ENCODE data around the gene RAP1GAP2. TPM values are rescaled to one million over a fixed set of nuclear protein-coding genes. Genes with fewer than 3 reads are reported as not detected.

Gene RAP1GAP2
- total and polyA plus RNA-seq, 7 donors = 4.8 to 14.7 (median 12.5) TPM

DNA sequence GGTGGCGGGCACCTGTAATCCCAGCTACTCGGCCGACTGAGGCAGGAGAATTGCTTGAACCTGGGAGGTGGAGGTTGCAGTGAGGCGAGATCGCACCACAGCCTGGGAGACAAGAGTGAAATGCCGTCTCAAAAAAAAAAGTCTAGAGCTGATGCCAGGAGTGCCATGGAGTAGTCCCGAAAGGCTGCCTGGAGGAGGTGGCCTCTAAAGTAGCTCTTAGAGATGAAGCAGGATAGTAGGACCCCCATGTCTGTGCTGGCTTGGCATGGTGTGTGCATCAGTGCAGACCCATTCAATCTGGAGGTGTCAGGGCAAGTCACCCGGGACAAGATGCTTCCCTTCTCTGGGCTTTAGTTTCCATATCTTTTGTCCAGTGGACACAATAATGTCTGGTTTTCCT is 6.3 kb downstream of the RAP1GAP2 start:
- H3K27me3 ChIP-seq = peaks cover 0 to 17% (median 8%) of the 10 kb centered on the region in 3 donors
- intact Hi-C loops (cut with DNase I) = no loop called here
- no peaks in the 10 kb centered on the region for H3K4me1 ChIP-seq
- no peaks in the 10 kb centered on the region for H3K9me3 ChIP-seq
- 91 to 97% methylated on average over 8 of the region's 8 CpGs for WGBS, 2 donors
- H3K27ac ChIP-seq = no peak overlapping the region
- no peak overlapping the region for H3K4me3 ChIP-seq
- TF ChIP-seq POLR2AphosphoS5 (IDR thresholded peaks at IDR 0.05) (no peak), POLR2A (IDR thresholded peaks at IDR 0.05) (no peak), EP300 (IDR thresholded peaks at IDR 0.05) (no peak)
- TF ChIP-seq, protein P1, sequence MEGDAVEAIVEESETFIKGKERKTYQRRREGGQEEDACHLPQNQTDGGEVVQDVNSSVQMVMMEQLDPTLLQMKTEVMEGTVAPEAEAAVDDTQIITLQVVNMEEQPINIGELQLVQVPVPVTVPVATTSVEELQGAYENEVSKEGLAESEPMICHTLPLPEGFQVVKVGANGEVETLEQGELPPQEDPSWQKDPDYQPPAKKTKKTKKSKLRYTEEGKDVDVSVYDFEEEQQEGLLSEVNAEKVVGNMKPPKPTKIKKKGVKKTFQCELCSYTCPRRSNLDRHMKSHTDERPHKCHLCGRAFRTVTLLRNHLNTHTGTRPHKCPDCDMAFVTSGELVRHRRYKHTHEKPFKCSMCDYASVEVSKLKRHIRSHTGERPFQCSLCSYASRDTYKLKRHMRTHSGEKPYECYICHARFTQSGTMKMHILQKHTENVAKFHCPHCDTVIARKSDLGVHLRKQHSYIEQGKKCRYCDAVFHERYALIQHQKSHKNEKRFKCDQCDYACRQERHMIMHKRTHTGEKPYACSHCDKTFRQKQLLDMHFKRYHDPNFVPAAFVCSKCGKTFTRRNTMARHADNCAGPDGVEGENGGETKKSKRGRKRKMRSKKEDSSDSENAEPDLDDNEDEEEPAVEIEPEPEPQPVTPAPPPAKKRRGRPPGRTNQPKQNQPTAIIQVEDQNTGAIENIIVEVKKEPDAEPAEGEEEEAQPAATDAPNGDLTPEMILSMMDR (IDR thresholded peaks at IDR 0.05) = no peak
- H3K36me3 ChIP-seq = no peaks in the 10 kb centered on the region
- DNase-seq = no peak

DNA sequence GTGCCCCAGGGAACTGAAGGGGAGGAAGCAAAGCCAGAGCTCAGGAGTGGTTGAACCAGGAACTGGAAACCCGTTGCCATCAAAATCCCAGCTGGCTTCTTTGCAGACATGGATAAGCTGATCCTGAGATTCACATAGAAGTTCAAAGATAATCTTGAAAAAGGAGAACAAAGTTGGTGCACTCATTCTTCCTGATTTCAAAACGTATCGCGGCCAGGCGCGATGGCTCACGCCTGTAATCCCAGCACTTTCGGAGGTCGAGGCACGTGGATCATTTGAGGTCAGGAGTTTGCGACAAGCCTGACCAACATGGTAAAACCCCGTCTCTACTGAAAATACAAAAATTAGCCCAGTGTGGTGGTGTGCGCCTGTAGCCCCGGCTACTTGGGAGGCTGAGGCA is 7.1 kb downstream of the RAP1GAP2 start:
- TF ChIP-seq, protein P1 (IDR thresholded peaks at IDR 0.05) = no peak
- TF ChIP-seq POLR2A (IDR thresholded peaks at IDR 0.05) (no peak), EP300 (IDR thresholded peaks at IDR 0.05) (no peak), POLR2AphosphoS5 (IDR thresholded peaks at IDR 0.05) (no peak)

DNA sequence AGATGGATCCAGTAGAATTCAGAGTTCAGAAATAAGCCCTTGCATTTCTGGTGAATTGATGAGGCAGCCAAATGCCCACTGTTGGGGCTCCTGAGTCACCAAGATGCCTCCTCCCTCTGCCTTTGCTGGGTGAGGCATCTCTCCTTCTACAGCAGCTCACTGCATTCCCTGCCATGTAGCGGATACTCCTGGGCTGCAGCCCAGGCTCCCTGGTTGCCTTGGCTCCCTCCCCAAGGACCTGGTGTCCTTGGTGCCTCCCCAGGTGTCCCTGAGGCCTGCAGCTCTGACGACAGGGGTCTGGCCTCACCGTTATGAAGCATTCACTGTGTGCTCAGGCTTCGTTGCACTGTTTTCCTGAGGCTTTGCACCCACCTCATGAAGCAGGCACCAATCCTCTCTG is 7.7 kb downstream of the RAP1GAP2 start:
- Histone ChIP-seq H3K4me1 (no peaks in the 10 kb centered on the region), H3K27ac (no peak overlapping the region), H3K36me3 (no peaks in the 10 kb centered on the region), H3K4me3 (no peak overlapping the region), H3K9me3 (no peaks in the 10 kb centered on the region), H3K27me3 (peaks cover 0 to 10% (median 8%) of the 10 kb centered on the region in 3 donors)
- TF ChIP-seq POLR2A (IDR thresholded peaks at IDR 0.05) (no peak), EP300 (IDR thresholded peaks at IDR 0.05) (no peak), POLR2AphosphoS5 (IDR thresholded peaks at IDR 0.05) (no peak)
- TF ChIP-seq, protein P1 (IDR thresholded peaks at IDR 0.05) = no peak
- 88 to 89% methylated on average over 4 of the region's 4 CpGs for WGBS, 2 donors
- no peak for DNase-seq
- intact Hi-C loops (cut with DNase I) = no loop called here

More for the DNA sequence above, 7.1 kb downstream of the RAP1GAP2 start:
- intact Hi-C loops (cut with DNase I) = no loop called here
- 86 to 90% methylated on average over 14 of the region's 14 CpGs for WGBS, 2 donors
- peaks cover 0 to 16% (median 8%) of the 10 kb centered on the region in 3 donors for H3K27me3 ChIP-seq
- no peak overlapping the region for H3K4me3 ChIP-seq
- no peaks in the 10 kb centered on the region for H3K4me1 ChIP-seq
- no peaks in the 10 kb centered on the region for H3K36me3 ChIP-seq
- no peak for DNase-seq
- no peaks in the 10 kb centered on the region for H3K9me3 ChIP-seq
- no peak overlapping the region for H3K27ac ChIP-seq

DNA sequence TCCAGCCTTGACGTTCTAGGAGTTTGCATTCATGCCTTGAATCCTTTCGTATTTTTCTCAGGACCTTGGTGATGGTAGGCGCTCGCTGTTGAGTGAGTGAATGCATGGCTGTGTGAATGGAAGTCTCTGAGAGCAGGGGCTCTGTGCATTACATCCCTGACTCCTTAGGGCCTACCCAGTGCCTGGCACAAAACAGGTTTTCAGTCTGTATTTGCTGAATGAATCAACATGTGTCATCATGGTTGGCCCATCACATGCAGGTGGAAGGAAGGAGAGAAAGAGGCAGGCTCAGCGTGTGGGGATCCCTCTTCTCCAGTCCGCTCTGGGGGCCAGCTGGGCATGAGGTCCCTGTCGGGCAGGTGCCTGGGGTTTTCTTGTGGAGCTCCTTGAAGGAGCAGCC is 8.7 kb downstream of the RAP1GAP2 start:
- H3K27ac ChIP-seq = no peak overlapping the region
- intact Hi-C loops (cut with DNase I) = no loop called here
- no peak overlapping the region for H3K4me3 ChIP-seq
- TF ChIP-seq POLR2AphosphoS5 (IDR thresholded peaks at IDR 0.05) (no peak), POLR2A (IDR thresholded peaks at IDR 0.05) (no peak), EP300 (IDR thresholded peaks at IDR 0.05) (no peak)
- TF ChIP-seq, protein P1 (IDR thresholded peaks at IDR 0.05) = no peak
- H3K4me1 ChIP-seq = no peaks in the 10 kb centered on the region
- H3K36me3 ChIP-seq = no peaks in the 10 kb centered on the region
- peaks cover 0 to 4% (median under 1%) of the 10 kb centered on the region in 3 donors for H3K27me3 ChIP-seq
- 94 to 95% methylated on average over 7 of the region's 7 CpGs for WGBS, 2 donors
- DNase-seq = no peak
- H3K9me3 ChIP-seq = no peaks in the 10 kb centered on the region

DNA sequence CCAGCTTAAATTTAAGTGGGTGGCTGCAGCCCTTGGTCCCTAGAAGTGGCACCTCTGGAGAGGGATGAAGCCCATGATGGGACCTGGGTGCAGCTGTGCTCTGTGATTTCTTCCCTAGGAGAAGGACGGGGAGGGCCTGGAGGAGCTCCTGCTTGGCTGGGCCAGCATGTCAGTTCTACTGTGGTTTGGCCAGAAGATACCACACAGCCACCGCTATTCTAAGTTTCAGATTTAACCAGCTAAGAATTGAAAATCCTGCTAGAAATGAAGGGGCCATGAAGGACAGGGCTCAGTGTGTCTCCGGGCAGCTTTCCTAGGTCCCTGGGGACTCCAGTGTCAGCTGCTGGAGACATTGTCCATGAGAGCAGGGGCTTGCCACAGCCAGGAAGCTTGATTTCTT is 9.7 kb downstream of the RAP1GAP2 start:
- intact Hi-C loops (cut with DNase I) = no loop called here
- no peak overlapping the region for H3K27ac ChIP-seq
- H3K9me3 ChIP-seq = no peaks in the 10 kb centered on the region
- H3K4me1 ChIP-seq = no peaks in the 10 kb centered on the region
- WGBS, 2 donors = 83 to 89% methylated on average over 3 of the region's 3 CpGs
- no peak for TF ChIP-seq POLR2A (IDR thresholded peaks at IDR 0.05)
- TF ChIP-seq, protein P1 (IDR thresholded peaks at IDR 0.05) = no peak
- TF ChIP-seq POLR2AphosphoS5 (IDR thresholded peaks at IDR 0.05) = no peak
- TF ChIP-seq EP300 (IDR thresholded peaks at IDR 0.05) = no peak
- no peaks in the 10 kb centered on the region for H3K36me3 ChIP-seq
- no peaks in the 10 kb centered on the region for H3K27me3 ChIP-seq
- no peak overlapping the region for H3K4me3 ChIP-seq
- no peak for DNase-seq

Measured in sigmoid colon (tissue), 7 donors.